ENCODE data around the gene RABGAP1L. TPM values are rescaled to one million over a fixed set of nuclear protein-coding genes. Genes with fewer than 3 reads are reported as not detected.
"Not testable (repeated sequence)": the region's sequence is repeated elsewhere in the genome, so short reads cannot be mapped to it uniquely, and the experiment has no call there.

Gene RABGAP1L
- total RNA-seq, 1 donor, result 29.8 TPM

- no peak for TF ChIP-seq CTCF (IDR thresholded peaks at IDR 0.05; ENCODE audit: insufficient read depth, low read depth, low read length)
- no peak for DNase-seq (ENCODE audit: low read depth)
- no peak overlapping the region for H3K4me3 ChIP-seq (ENCODE audit: low read depth, low read length)
Observed at GRCh38 chr1:174568551-174568950, 409.2 kb downstream of the RABGAP1L start.

DNA sequence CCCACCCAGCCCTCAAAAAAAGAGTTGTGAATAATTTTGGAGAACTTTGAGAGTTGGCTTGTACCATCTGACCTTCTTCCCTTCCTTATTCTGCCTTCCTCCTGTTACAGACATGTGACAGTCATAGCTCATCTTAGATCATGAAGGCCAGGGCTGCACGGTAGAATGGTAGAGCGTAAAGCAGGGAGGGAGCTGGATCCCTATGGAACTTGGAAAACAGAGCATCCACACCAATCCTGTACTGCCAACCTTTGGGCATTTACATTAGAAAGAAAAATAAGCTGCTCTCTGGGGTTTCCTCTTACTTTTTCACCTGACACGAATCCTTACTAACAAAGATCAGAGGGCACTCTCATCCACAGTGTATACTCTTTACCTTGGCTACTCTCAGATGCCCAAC lies 409.9 kb downstream of the RABGAP1L start:
- TF ChIP-seq CTCF (IDR thresholded peaks at IDR 0.05; ENCODE audit: insufficient read depth, low read depth, low read length), result no peak
- no peak overlapping the region for H3K4me3 ChIP-seq (ENCODE audit: low read depth, low read length)
- DNase-seq (ENCODE audit: low read depth), result no peak

DNA sequence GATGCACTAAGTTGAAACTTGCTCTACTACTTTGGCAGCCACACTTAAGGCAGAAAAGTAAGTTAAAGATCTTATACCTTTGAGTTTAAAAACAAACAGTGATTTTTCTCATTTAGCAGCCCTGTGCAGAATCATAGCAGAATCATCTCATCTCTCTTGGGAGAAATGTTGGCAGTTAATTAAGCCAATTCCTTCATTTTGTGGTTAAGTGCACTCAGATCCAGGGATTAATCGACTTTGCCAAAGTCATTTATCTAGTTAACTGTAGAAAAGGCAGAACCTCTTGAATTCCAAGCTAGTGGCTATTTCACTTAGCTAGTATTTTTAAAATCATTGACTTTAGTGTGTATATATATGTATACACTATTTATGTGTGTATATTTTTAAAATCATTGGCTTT lies 413.5 kb downstream of the RABGAP1L start:
- TF ChIP-seq CTCF (IDR thresholded peaks at IDR 0.05; ENCODE audit: insufficient read depth, low read depth, low read length), result no peak
- H3K4me3 ChIP-seq (ENCODE audit: low read depth, low read length), result no peak overlapping the region
- DNase-seq (ENCODE audit: low read depth), result no peak

GRCh38 chr1:174576120-174576519 lies 416.8 kb downstream of the RABGAP1L start:
- not testable (repeated sequence) for H3K4me3 ChIP-seq (ENCODE audit: low read depth, low read length); DNase-seq (ENCODE audit: low read depth)

DNA sequence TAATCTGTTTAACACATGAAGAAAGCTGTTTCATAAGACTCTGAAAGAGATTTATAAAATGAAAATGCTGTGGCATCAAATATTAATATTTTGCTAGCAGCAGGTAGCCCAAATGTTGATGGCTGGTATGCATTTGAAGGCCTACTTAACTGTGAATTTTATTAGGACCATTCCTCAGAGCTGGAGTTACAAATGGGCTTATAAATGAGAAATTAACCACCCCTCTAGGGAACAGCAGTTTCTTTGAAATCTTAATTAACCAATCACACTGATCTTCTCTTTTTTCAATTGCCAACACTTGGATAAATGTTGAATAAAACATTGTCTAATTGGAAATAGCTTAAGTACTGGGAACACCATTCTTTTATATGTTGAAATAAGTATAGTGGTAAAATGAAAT lies 418.4 kb downstream of the RABGAP1L start:
- H3K4me3 ChIP-seq (ENCODE audit: low read depth, low read length), result no peak overlapping the region
- no peak for TF ChIP-seq CTCF (IDR thresholded peaks at IDR 0.05; ENCODE audit: insufficient read depth, low read depth, low read length)
- no peak for DNase-seq (ENCODE audit: low read depth)

DNA sequence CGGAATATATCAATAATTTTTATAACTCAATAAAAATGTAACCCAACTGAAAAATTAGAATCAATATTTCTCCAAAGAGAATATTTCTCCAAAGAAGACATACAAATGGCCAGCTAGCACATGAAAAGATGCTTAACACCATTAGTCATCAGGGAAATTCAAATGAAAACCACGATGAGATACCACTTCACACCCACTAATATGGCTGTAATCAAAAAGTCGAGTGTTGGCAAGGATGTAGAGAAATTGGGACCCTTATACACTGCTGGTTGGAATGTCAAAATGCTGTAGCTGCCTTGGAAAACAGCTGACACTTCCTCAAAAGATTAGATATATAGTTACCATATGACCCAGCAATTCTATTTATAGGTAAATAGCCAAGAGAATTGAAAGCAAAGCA lies 421.5 kb downstream of the RABGAP1L start:
- no peak for DNase-seq (ENCODE audit: low read depth)
- no peak for TF ChIP-seq CTCF (IDR thresholded peaks at IDR 0.05; ENCODE audit: insufficient read depth, low read depth, low read length)
- no peak overlapping the region for H3K4me3 ChIP-seq (ENCODE audit: low read depth, low read length)

DNA sequence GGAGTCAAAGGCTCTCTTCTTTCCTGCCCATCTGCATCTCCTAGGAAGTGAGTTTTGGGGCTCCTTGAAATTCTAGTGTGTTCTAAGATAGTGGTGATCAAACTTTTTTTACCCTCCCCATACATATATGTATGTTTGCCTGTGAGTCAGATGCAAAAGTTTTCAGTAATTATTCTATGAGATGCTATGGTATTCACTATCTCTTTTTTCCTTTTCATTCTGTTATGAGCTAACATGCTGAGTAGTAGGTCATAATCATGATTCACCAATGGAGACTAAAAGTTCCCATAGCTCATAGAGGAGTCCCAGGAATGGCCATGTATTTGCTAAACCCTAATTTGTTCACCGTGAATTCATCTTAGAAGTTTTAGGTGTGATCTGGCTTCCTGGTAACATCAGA lies 424.0 kb downstream of the RABGAP1L start:
- no peak for TF ChIP-seq CTCF (IDR thresholded peaks at IDR 0.05; ENCODE audit: insufficient read depth, low read depth, low read length)
- H3K4me3 ChIP-seq (ENCODE audit: low read depth, low read length), result no peak overlapping the region
- no peak for DNase-seq (ENCODE audit: low read depth)
